Esophagus squamous epithelium (tissue), 4 donors: Measurements from ENCODE around the gene CDC42BPB.

Experiments used
- POLR2A ChIP-seq, 4 donors: fragments of 450-650 bp; IDR thresholded peaks; one replicate each; pipeline ENCODE4 v1.6.1; 2017; ENCODE audit warnings: antibody characterized with exemption in 4 of 4, mild to moderate bottlenecking in 4 of 4, moderate library complexity in 3 of 4
- TF ChIP-seq, protein P1 (sequence below), 6 experiments: fragments of 450-650 bp in 4 of 6; fragments of 200-600 bp in 2 of 6; sonication (generic) in 2 of 6; IDR thresholded peaks; one replicate each; pipeline ENCODE4 v1.5.1; 2016 to 2019; ENCODE audit warnings: antibody characterized with exemption in 6 of 6, mild to moderate bottlenecking in 4 of 6, moderate library complexity in 4 of 6

DNA sequence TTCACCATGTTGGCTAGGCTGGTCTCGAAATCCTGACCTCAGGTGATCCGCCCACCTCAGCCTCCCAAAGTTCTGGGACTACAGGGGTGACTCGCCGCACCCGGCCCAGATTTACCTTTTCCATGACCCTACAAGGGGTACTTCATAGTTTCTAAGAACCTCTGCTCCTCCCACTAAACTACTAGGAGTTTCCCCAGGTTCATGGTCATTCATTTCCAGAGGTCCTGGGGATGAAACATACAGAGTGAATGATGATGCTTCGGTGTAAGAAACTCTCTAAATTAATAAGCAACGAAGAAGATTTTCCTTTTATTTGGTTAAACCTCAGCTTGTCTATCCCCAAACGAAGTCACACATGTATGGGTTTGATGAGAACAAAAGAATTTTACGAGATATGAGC is 77.9 kb downstream of the CDC42BPB start:
- TF ChIP-seq, protein P1, sequence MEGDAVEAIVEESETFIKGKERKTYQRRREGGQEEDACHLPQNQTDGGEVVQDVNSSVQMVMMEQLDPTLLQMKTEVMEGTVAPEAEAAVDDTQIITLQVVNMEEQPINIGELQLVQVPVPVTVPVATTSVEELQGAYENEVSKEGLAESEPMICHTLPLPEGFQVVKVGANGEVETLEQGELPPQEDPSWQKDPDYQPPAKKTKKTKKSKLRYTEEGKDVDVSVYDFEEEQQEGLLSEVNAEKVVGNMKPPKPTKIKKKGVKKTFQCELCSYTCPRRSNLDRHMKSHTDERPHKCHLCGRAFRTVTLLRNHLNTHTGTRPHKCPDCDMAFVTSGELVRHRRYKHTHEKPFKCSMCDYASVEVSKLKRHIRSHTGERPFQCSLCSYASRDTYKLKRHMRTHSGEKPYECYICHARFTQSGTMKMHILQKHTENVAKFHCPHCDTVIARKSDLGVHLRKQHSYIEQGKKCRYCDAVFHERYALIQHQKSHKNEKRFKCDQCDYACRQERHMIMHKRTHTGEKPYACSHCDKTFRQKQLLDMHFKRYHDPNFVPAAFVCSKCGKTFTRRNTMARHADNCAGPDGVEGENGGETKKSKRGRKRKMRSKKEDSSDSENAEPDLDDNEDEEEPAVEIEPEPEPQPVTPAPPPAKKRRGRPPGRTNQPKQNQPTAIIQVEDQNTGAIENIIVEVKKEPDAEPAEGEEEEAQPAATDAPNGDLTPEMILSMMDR (IDR thresholded peaks at IDR 0.05) = no peak
- TF ChIP-seq POLR2A (IDR thresholded peaks at IDR 0.05) = no peak
